B cell (primary cell): ENCODE data around the gene LTB. TPM values are rescaled to one million over a fixed set of nuclear protein-coding genes. Genes with fewer than 3 reads are reported as not detected.
A peak's percentile ranks its signal among the peaks of the same experiment; 100 is the strongest.
"Not testable (repeated sequence)": the region's sequence is repeated elsewhere in the genome, so short reads cannot be mapped to it uniquely, and the experiment has no call there.

ENCODE experiments used
- ATAC-seq: fragments of 200-7000 bp; cut with Tn5 transposase; one replicate; pipeline ENCODE4 v1.10.0; 2021; ENCODE audit warnings: low read depth, mild to moderate bottlenecking, moderate number of reproducible peaks, moderate library complexity
- CTCF ChIA-PET: fragments of 350-600 bp; sonication (Branson Sonifier 250); formaldehyde crosslinking; loops from one replicate; lab custom pipeline; 2021; ENCODE audit warnings: antibody characterized with exemption, inconsistent platforms; lab: Charles Lee
- POLR2A ChIA-PET: fragments of 350-600 bp; sonication (Branson Sonifier 250); formaldehyde crosslinking; loops from one replicate; lab custom pipeline; 2021; ENCODE audit warnings: antibody characterized with exemption; lab: Charles Lee
- DNase-seq: peaks from one replicate; pipeline ENCODE4 v3.0.0; 2013
- H2AFZ ChIP-seq: 2 replicates; pipeline ENCODE4 v1.6.1; 2012; ENCODE audit warnings: mild to moderate bottlenecking, low read depth, low read length; ENCODE audit not compliant: insufficient read depth, poor library complexity, severe bottlenecking
- H3K27ac ChIP-seq, 2 donors: 1 replicate in 1 of 2; 2 replicates in 1 of 2; pipeline ENCODE4 v1.5.1; 2012 to 2013; ENCODE audit warnings: low read length in 2 of 2, mild to moderate bottlenecking in 2 of 2, moderate library complexity in 1 of 2
- H3K27me3 ChIP-seq, 4 experiments: fragments of 200-600 bp in 1 of 4; sonication (generic) in 1 of 4; replicated peaks in 1 of 4; 1 replicate in 2 of 4; 2 replicates in 2 of 4; pipeline versions ENCODE4 v1.6.1 to v1.7.0; 2013 to 2016; ENCODE audit warnings: low read length in 3 of 4, mild to moderate bottlenecking in 2 of 4, mixed read lengths in 1 of 4, moderate library complexity in 1 of 4; ENCODE audit not compliant: insufficient read depth in 4 of 4, control insufficient read depth in 3 of 4; ENCODE audit errors: control extremely low read depth in 1 of 4
- H3K36me3 ChIP-seq, 2 experiments: replicated peaks in 1 of 2; 1 replicate in 1 of 2; 2 replicates in 1 of 2; pipeline versions ENCODE4 v1.6.1 to v1.7.1; 2013; ENCODE audit warnings: low read length in 1 of 2; ENCODE audit not compliant: insufficient read depth in 2 of 2, control insufficient read depth in 1 of 2; ENCODE audit errors: control extremely low read depth in 1 of 2, extremely low read depth in 1 of 2
- H3K4me1 ChIP-seq, 2 donors: fragments of 200-600 bp in 1 of 2; sonication (generic) in 1 of 2; 1 replicate in 1 of 2; 2 replicates in 1 of 2; pipeline versions ENCODE4 v1.5.1 to v1.6.1; 2013 to 2017; ENCODE audit warnings: low read length in 2 of 2; ENCODE audit not compliant: control insufficient read depth in 2 of 2, insufficient read depth in 2 of 2
- H3K4me2 ChIP-seq: replicated peaks from 2 replicates; pipeline ENCODE3; 2012; ENCODE audit warnings: mild to moderate bottlenecking, low read depth, low read length; ENCODE audit not compliant: poor library complexity, severe bottlenecking
- H3K4me3 ChIP-seq, 5 experiments: fragments of 200-600 bp in 1 of 5; sonication (generic) in 1 of 5; 1 replicate in 3 of 5; 2 replicates in 2 of 5; pipeline versions ENCODE4 v1.5.1 to v1.7.0; 2011 to 2016; ENCODE audit warnings: low read length in 4 of 5, mild to moderate bottlenecking in 4 of 5, low read depth in 2 of 5, control low read depth in 1 of 5, moderate library complexity in 1 of 5; ENCODE audit not compliant: insufficient read depth in 1 of 5; ENCODE audit errors: control extremely low read depth in 1 of 5, extremely low read depth in 1 of 5
- H3K79me2 ChIP-seq: fragments of 200-600 bp; sonication (generic); one replicate; pipeline ENCODE4 v1.6.0; 2016; ENCODE audit warnings: low read length; ENCODE audit not compliant: control insufficient read depth, insufficient read depth
- H3K9ac ChIP-seq: fragments of 200-600 bp; sonication (generic); 2 replicates; pipeline ENCODE4 v1.6.1; 2017; ENCODE audit warnings: mild to moderate bottlenecking, low read length, moderate library complexity
- H3K9me3 ChIP-seq, 3 donors: one replicate each; pipeline versions ENCODE4 v1.6.1 to v1.7.1; 2013; ENCODE audit warnings: low read length in 2 of 3; ENCODE audit not compliant: control insufficient read depth in 2 of 3, insufficient read depth in 1 of 3; ENCODE audit errors: control extremely low read depth in 1 of 3
- H4K20me1 ChIP-seq: 2 replicates; pipeline ENCODE4 v1.6.0; 2012; ENCODE audit warnings: mild to moderate bottlenecking, low read length; ENCODE audit not compliant: insufficient read depth, control insufficient read depth, poor library complexity, severe bottlenecking
- H3K27ac Mint-ChIP-seq: one replicate; pipeline ENCODE4 v1.8.0; 2021; ENCODE audit warnings: mixed read lengths
- H3K27me3 Mint-ChIP-seq: one replicate; pipeline ENCODE4 v1.8.0; 2021; ENCODE audit warnings: mixed read lengths
- H3K4me1 Mint-ChIP-seq: one replicate; pipeline ENCODE4 v1.8.0; 2021; ENCODE audit warnings: mixed read lengths
- H3K4me3 Mint-ChIP-seq: one replicate; pipeline ENCODE4 v1.8.0; 2021; ENCODE audit warnings: mixed read lengths
- H3K9me3 Mint-ChIP-seq: one replicate; pipeline ENCODE4 v1.8.0; 2022; ENCODE audit warnings: mixed read lengths; ENCODE audit not compliant: insufficient read depth
- EZH2 ChIP-seq: IDR thresholded peaks from 2 replicates; pipeline ENCODE4 v1.6.1; 2012; ENCODE audit warnings: borderline replicate concordance, low read depth, mild to moderate bottlenecking, moderate library complexity, low read length; ENCODE audit not compliant: insufficient read depth, poor library complexity, severe bottlenecking
- WGBS: methylation state at CpG from one replicate; pipeline ENCODE4 v1.1.5; 2013; ENCODE audit warnings: missing lambda C conversion rate; ENCODE audit not compliant: insufficient coverage; 5-methylcytosine and 5-hydroxymethylcytosine counted together
- intact Hi-C: fragments of 100-400 bp; cut with micrococcal nuclease; formaldehyde crosslinking; loops from one replicate; pipeline ENCODE4 v1.10.0; 2022
- polyA plus RNA-seq: library from polyadenylated mRNA; depleted of rRNA; stranded (reverse); fragments of >200 nt; gene quantifications from 2 replicates; pipeline ENCODE4 v1.2.3, GENCODE V29; 2012
- total RNA-seq, 2 donors: library from RNA; stranded (reverse); fragments of 120-200 nt in 1 of 2; gene quantifications; 1 replicate in 1 of 2; 2 replicates in 1 of 2; pipeline versions ENCODE4 v1.2.3 to v1.2.4, GENCODE V29; 2013 to 2022
- TF ChIP-seq, protein P1 (sequence below): fragments of 200-600 bp; IDR thresholded peaks from one replicate; pipeline ENCODE4 v1.8.0; 2022; ENCODE audit warnings: antibody characterized with exemption, mild to moderate bottlenecking

LTB gene
- total and polyA plus RNA-seq, 2 donors (not counting 1 experiment from before 2014, with no cell fraction given) = 488 to 938 TPM

GRCh38 chr6:31556307-31556706 lies 25.9 kb downstream of the LTB start:
- H3K79me2 ChIP-seq = peaks cover 51% of the 10 kb centered on the region
- no peaks in the 10 kb centered on the region for H3K9me3 Mint-ChIP-seq
- peak overlapping the region; percentile 35 for H3K4me2 ChIP-seq
- WGBS = no CpG with 5 or more reads among the region's 3 CpGs
- peaks cover 68% of the 10 kb centered on the region for H3K4me1 Mint-ChIP-seq
- ATAC-seq = no peak
- H3K27ac ChIP-seq = no peak overlapping the region
- peaks cover 0 to 3% of the 10 kb centered on the region in 2 experiments for H3K36me3 ChIP-seq
- H3K9ac ChIP-seq = no peak overlapping the region
- no peaks in the 10 kb centered on the region for H3K27me3 ChIP-seq
- H3K27me3 Mint-ChIP-seq = no peaks in the 10 kb centered on the region
- no peak overlapping the region for H3K4me3 ChIP-seq
- no peak for DNase-seq
- POLR2A ChIA-PET = interaction anchor here (0.6 to 42.6 kb wide), 3 partner anchors 9 to 175 kb away, joined by 3 to 1450 read pairs (median 4); partner anchors contain the start of genes LST1, LTA, LTB and NCR3
- H2AFZ ChIP-seq = no peak overlapping the region
- no peaks in the 10 kb centered on the region for H3K9me3 ChIP-seq
- intact Hi-C loops = no loop called here
- no peak for TF ChIP-seq EZH2
- TF ChIP-seq, protein P1, sequence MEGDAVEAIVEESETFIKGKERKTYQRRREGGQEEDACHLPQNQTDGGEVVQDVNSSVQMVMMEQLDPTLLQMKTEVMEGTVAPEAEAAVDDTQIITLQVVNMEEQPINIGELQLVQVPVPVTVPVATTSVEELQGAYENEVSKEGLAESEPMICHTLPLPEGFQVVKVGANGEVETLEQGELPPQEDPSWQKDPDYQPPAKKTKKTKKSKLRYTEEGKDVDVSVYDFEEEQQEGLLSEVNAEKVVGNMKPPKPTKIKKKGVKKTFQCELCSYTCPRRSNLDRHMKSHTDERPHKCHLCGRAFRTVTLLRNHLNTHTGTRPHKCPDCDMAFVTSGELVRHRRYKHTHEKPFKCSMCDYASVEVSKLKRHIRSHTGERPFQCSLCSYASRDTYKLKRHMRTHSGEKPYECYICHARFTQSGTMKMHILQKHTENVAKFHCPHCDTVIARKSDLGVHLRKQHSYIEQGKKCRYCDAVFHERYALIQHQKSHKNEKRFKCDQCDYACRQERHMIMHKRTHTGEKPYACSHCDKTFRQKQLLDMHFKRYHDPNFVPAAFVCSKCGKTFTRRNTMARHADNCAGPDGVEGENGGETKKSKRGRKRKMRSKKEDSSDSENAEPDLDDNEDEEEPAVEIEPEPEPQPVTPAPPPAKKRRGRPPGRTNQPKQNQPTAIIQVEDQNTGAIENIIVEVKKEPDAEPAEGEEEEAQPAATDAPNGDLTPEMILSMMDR = no peak
- peaks cover 20% of the 10 kb centered on the region for H4K20me1 ChIP-seq
- H3K4me3 Mint-ChIP-seq = no peak overlapping the region
- CTCF ChIA-PET = interaction anchor here (29.4 kb wide), 1 partner anchor 34 kb away, joined by 2241 read pairs; the partner anchor contains the start of genes LST1, LTB, NCR3 and TNF
- no peak overlapping the region for H3K27ac Mint-ChIP-seq
- peaks cover 58 to 64% of the 10 kb centered on the region in 2 donors for H3K4me1 ChIP-seq

DNA sequence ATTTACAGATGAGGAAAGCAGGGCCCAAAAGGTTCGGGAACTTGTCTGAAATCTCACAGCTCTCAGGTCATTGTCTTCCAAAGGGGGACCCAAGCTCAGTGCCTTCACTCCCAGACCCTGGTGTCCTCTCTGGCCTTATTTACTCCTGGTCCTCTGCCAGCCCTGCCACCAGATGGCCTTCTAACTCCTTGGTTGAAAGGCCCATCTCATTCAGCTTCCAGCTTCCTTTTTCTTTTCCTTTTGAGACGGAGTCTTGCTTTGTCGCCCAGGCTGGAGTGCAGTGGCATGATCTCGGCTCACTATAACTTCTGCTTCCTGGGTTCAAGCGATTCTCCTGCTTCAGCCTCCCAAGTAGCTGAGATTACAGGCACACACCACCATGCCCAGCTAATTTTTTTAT lies 30.9 kb downstream of the LTB start:
- Mint-ChIP-seq H3K4me3 (peak overlapping the region; percentile 71), H3K27ac (peak overlapping the region; percentile 89), H3K4me1 (peaks cover 51% of the 10 kb centered on the region)
- ATAC-seq (peak; percentile 13), DNase-seq (peak; percentile 86)
- Histone ChIP-seq H3K79me2 (peaks cover 55% of the 10 kb centered on the region), H3K4me2 (peak overlapping the region; percentile 48), H3K4me3 (peak overlapping the region in 2 of 5 experiments; percentile 8 to 12), H3K4me1 (peaks cover 29 to 51% of the 10 kb centered on the region in 2 donors)
- CTCF ChIA-PET = interaction anchor here (0.6 to 29.4 kb wide), 39 partner anchors 9 to 401 kb away, joined by 3 to 2241 read pairs (median 4); partner anchors contain the start of genes AIF1, BAG6, C6orf47 and DDX39B
- H3K36me3 ChIP-seq, H4K20me1 ChIP-seq, H3K27ac ChIP-seq, H3K9ac ChIP-seq, H3K9me3 Mint-ChIP-seq, H3K27me3 ChIP-seq, H2AFZ ChIP-seq, H3K9me3 ChIP-seq, H3K27me3 Mint-ChIP-seq: not testable (repeated sequence)
- WGBS = 17% methylated on average over 2 of the region's 5 CpGs
- intact Hi-C loops = loop anchor here (1.0 kb wide), 3 partner anchors 9 to 47 kb away; no protein-coding TSS in a partner anchor
- TF ChIP-seq, protein P1 = peak; percentile 78
- POLR2A ChIA-PET = interaction anchor here (1.0 to 42.6 kb wide), 4 partner anchors 9 to 101 kb away, joined by 3 to 1450 read pairs (median 4); partner anchors contain the start of genes BAG6, DDX39B, LST1 and LTA
